Nephron (organoid): Measurements from ENCODE around the gene KIF16B.

Experiments
- H3K27ac Mint-ChIP-seq, 3 experiments: 2 replicates each; pipeline ENCODE4 v1.8.0; 2020; ENCODE audit warnings: mixed read lengths in 3 of 3, mild to moderate bottlenecking in 2 of 3, moderate library complexity in 1 of 3
- H3K27me3 Mint-ChIP-seq: 2 replicates; pipeline ENCODE4 v1.8.0; 2021; ENCODE audit warnings: low read depth, mild to moderate bottlenecking, moderate library complexity, mixed read lengths
- H3K36me3 Mint-ChIP-seq: 2 replicates; pipeline ENCODE4 v1.8.0; 2020; ENCODE audit warnings: low read depth, mixed read lengths
- H3K4me1 Mint-ChIP-seq: 2 replicates; pipeline ENCODE4 v1.8.0; 2020; ENCODE audit warnings: mixed read lengths
- H3K4me3 Mint-ChIP-seq, 3 experiments: 2 replicates each; pipeline ENCODE4 v1.8.0; 2020; ENCODE audit warnings: mild to moderate bottlenecking in 3 of 3, mixed read lengths in 3 of 3, moderate library complexity in 2 of 3
- H3K9me3 Mint-ChIP-seq: 2 replicates; pipeline ENCODE4 v1.8.0; 2020; ENCODE audit warnings: mixed read lengths
- CTCF ChIP-seq, 3 experiments: fragments of 200-600 bp; sonication (generic); IDR thresholded peaks; one replicate each; pipeline ENCODE4 v1.5.0; 2021; ENCODE audit warnings: antibody characterized with exemption in 3 of 3; ENCODE audit not compliant: unreplicated experiment in 3 of 3

The KIF16B gene, protein sequence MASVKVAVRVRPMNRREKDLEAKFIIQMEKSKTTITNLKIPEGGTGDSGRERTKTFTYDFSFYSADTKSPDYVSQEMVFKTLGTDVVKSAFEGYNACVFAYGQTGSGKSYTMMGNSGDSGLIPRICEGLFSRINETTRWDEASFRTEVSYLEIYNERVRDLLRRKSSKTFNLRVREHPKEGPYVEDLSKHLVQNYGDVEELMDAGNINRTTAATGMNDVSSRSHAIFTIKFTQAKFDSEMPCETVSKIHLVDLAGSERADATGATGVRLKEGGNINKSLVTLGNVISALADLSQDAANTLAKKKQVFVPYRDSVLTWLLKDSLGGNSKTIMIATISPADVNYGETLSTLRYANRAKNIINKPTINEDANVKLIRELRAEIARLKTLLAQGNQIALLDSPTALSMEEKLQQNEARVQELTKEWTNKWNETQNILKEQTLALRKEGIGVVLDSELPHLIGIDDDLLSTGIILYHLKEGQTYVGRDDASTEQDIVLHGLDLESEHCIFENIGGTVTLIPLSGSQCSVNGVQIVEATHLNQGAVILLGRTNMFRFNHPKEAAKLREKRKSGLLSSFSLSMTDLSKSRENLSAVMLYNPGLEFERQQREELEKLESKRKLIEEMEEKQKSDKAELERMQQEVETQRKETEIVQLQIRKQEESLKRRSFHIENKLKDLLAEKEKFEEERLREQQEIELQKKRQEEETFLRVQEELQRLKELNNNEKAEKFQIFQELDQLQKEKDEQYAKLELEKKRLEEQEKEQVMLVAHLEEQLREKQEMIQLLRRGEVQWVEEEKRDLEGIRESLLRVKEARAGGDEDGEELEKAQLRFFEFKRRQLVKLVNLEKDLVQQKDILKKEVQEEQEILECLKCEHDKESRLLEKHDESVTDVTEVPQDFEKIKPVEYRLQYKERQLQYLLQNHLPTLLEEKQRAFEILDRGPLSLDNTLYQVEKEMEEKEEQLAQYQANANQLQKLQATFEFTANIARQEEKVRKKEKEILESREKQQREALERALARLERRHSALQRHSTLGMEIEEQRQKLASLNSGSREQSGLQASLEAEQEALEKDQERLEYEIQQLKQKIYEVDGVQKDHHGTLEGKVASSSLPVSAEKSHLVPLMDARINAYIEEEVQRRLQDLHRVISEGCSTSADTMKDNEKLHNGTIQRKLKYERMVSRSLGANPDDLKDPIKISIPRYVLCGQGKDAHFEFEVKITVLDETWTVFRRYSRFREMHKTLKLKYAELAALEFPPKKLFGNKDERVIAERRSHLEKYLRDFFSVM (N-terminal part only)

DNA sequence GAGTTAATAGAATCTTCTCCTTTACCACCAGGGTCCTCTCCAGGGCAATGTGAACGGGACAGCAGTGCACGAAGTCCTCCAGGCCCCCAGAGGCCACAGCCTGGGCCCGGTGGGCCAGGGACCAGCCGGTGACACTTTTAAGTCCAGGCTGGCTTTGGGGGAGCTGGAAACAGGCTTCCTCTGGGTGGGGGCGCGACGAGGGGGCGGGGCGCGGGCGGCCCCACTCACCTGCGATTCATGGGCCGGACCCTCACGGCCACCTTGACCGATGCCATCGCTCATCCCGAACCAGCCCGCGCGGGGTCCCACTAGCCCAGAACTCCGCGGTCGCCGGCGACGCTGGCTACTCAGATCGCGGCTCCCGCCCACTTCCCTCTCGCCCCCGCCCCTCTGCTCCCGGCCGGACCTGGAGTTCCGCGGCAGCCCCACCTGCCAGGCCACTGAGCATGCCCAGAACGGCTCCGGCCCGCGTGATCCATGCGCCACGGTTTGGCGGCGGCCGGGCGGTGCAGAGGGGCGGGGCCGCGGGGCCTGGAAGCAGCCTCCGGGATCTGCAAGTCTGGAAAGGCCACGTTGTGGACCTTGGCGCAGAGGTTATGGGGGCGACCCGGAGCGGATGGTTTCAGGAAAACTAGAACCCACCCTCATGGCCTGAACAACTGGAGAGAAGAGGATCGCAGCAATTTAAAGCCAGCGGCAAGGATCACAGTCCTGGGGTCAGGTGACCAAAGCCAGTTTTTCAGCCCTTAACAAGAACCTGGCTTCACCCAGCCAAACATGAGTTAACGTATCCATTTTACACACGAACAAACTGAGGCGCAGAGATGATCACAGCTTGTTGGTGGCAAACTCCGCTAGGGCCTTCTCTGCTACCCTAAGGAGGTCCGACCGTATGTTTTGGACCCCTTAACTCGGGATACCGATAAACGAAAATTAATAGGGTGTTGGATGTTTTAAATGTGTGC is at the start of gene KIF16B:
Gene KIF16B (minus strand): TSS at position 448 of the 965 bp plus-strand sequence. CDS start 173 bp downstream, at position 275.
- Mint-ChIP-seq H3K27ac (peak within 1 kb of the TSS; percentile 64 to 90 (median 67)), H3K36me3 (no peaks in the 10 kb centered on the region), H3K4me1 (peaks cover 37% of the 10 kb centered on the region), H3K9me3 (no peaks in the 10 kb centered on the region), H3K27me3 (no peaks in the 10 kb centered on the region), H3K4me3 (peak within 1 kb of the TSS; percentile 83 to 88 (median 88))
- TF ChIP-seq CTCF (IDR thresholded peaks at IDR 0.05; ENCODE audit: unreplicated experiment in 3 of 3): peak in 1 of 3 experiments; percentile 17

DNA sequence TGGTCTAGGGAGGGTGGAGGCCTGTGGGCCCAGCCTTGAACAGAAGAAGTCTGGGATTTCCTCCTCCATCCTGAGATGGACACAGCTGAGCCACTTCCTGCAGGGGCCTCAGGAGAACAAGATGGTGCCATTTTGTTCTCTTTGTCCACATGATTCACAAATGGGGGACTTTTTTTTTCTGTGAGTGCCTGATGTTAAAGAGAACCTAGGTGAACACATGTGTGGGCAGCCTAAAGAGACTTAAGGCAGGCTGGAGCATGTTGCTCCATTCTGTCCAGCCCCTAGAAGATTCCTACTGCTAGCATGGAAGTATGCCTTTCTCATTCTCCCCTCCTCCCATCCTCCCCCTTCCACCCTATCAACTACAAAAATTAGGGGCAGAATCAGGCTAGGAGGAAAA is 49.3 kb upstream of the KIF16B start:
- Mint-ChIP-seq H3K9me3 (peaks cover 8% of the 10 kb centered on the region), H3K4me3 (no peak overlapping the region), H3K27ac (no peak overlapping the region), H3K36me3 (peaks cover 4% of the 10 kb centered on the region), H3K27me3 (no peaks in the 10 kb centered on the region), H3K4me1 (peaks cover 9% of the 10 kb centered on the region)
- no peak for TF ChIP-seq CTCF (IDR thresholded peaks at IDR 0.05; ENCODE audit: unreplicated experiment in 3 of 3)

DNA sequence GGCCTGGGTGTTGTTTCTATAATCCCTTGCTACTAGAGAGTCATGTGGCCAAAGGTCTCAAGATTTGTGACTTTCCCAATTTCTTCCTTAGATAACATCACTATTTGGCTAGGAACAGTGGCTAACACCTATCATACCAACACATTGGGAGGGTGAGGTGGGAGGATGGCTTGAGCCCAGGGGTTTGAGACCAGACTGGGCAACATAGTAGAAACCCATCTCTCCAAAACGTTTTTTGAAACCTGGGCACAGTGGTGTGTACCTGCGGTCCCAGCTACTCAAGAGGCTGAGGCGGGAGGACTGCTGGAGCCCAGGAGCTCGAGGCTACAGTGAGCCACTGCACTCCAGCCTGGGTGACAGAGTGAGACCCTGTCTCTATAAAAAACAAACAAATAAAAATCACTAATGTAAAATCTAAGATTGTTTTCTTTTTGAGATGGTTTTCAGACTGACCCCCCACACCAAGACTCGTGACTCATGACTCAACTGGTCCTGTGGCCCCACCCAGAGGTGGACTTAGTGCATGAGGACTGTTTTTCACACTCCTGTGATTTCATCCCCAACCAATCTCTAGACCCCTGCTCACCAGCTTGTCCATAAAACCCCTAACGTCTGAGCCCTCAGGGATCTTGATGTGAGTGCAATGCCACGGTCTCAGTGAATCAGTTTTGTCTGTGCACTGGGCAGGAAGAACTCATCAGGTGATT is 48.3 kb upstream of the KIF16B start:
- H3K4me3 Mint-ChIP-seq: no peak overlapping the region
- H3K4me1 Mint-ChIP-seq: peaks cover 9% of the 10 kb centered on the region
- H3K27ac Mint-ChIP-seq: no peak overlapping the region
- no peak for TF ChIP-seq CTCF (IDR thresholded peaks at IDR 0.05; ENCODE audit: unreplicated experiment in 3 of 3)
- no peaks in the 10 kb centered on the region for H3K27me3 Mint-ChIP-seq
- H3K9me3 Mint-ChIP-seq: peaks cover 16% of the 10 kb centered on the region
- peaks cover 5% of the 10 kb centered on the region for H3K36me3 Mint-ChIP-seq

DNA sequence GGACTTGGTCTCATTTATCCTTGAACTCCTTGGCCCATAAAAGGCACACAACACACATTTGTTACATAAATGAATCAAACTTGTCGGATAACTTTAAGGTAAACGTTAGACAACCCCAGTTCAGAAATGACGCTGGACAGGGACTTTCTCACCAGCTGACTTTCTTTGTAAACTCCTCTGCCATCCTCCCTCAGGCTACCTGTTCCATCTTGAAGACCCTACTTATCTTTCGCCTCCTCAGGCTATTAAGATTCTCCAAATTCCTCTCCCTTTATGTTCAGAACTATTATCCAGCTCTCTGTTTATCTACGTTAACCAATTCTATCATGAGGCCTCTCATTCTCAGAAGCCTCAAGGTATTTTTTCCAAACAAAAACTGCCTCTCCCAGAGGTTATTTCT is 47.7 kb upstream of the KIF16B start:
- no peak for TF ChIP-seq CTCF (IDR thresholded peaks at IDR 0.05; ENCODE audit: unreplicated experiment in 3 of 3)
- H3K4me1 Mint-ChIP-seq: peaks cover 14% of the 10 kb centered on the region
- no peaks in the 10 kb centered on the region for H3K27me3 Mint-ChIP-seq
- no peak overlapping the region for H3K27ac Mint-ChIP-seq
- no peak overlapping the region for H3K4me3 Mint-ChIP-seq
- peaks cover 18% of the 10 kb centered on the region for H3K9me3 Mint-ChIP-seq
- peaks cover 7% of the 10 kb centered on the region for H3K36me3 Mint-ChIP-seq
